RPMI8226 (cell line): ENCODE data around the gene DR1.

Experiments used
- DNase-seq: peaks from one replicate; pipeline ENCODE4 v3.0.0-alpha.2; 2015

Gene DR1

GRCh38 chr1:93395195-93395594, 49.5 kb downstream of the DR1 start:
- no peak for DNase-seq

- DNase-seq, result no peak
Measured at GRCh38 chr1:93399781-93400180, 54.1 kb downstream of the DR1 start.

- no peak for DNase-seq
Measured at GRCh38 chr1:93408203-93408602, 62.5 kb downstream of the DR1 start.

GRCh38 chr1:93411000-93411399, 65.3 kb downstream of the DR1 start:
- DNase-seq, result no peak

GRCh38 chr1:93414749-93415148, 69.0 kb downstream of the DR1 start:
- DNase-seq, result peak; percentile 9

- no peak for DNase-seq
Measured at GRCh38 chr1:93415296-93415695, 69.6 kb downstream of the DR1 start.

- no peak for DNase-seq
Measured at GRCh38 chr1:93416183-93416582, 70.5 kb downstream of the DR1 start.
